Hepatic stellate cell (primary cell): ENCODE data around the gene SLC9A7.

Source experiments
- DNase-seq: peaks from one replicate; pipeline ENCODE4 v3.0.0; 2011; ENCODE audit warnings: low spot score

SLC9A7 gene

GRCh38 chrX:46602468-46603102 is 156.3 kb downstream of the SLC9A7 start:
- DNase-seq = no peak

GRCh38 chrX:46601283-46601682 is 157.6 kb downstream of the SLC9A7 start:
- DNase-seq = no peak

GRCh38 chrX:46599051-46599560 is 159.8 kb downstream of the SLC9A7 start:
- no peak for DNase-seq

- no peak for DNase-seq
Observed at GRCh38 chrX:46597771-46598170, 161.1 kb downstream of the SLC9A7 start.

- DNase-seq = no peak
Observed at GRCh38 chrX:46597208-46597607, 161.7 kb downstream of the SLC9A7 start.

GRCh38 chrX:46595084-46595483 is 163.8 kb downstream of the SLC9A7 start:
- DNase-seq = no peak

GRCh38 chrX:46589977-46590723 is 168.8 kb downstream of the SLC9A7 start:
- no peak for DNase-seq

DNA sequence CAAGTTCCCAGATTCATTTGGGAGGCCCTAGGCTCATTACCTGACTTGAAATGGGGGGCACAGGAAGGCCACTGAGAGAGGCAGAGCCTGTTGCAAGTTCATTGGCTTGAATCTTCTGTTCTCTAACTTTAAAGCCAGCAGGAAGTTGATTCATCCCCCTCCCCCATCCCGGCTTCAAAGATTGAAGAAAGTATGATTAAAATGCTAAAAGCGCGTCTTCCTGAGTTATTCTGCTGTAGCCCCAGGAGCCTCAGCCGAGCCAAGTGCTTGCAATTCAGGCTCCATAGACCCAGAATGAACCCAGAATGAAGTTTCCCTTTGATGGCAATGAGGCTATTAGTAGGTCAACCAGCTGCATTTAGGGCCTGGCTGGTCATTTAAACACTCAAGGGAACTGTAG is 170.7 kb downstream of the SLC9A7 start:
- DNase-seq = no peak

GRCh38 chrX:46587753-46588171 is 171.2 kb downstream of the SLC9A7 start:
- DNase-seq = no peak

- DNase-seq = no peak
Observed at GRCh38 chrX:46587158-46587557, 171.8 kb downstream of the SLC9A7 start.

- DNase-seq = no peak
Observed at GRCh38 chrX:46584736-46585135, 174.2 kb downstream of the SLC9A7 start.

- DNase-seq = peak; percentile 45
Observed at GRCh38 chrX:46582966-46583365, 176.0 kb downstream of the SLC9A7 start.

DNA sequence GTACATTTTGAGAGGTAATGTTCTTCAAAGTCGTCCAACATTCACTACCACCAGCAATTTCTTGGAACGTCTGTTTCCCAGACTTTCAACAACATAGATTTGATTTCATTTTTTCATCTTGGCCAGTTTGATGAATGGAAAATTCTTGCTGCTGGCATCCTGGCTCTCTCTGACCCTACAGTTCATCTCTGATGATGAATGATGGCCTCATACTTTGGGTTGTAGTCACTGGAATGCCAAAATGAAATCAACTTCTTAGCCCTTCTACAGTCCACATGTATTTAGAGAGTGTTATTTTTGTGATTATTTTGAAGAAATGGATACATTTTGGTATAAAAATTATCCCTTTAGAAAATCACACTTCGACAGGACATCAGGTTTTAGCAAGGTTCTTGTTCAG is 176.6 kb downstream of the SLC9A7 start:
- DNase-seq = peak; percentile 32

DNA sequence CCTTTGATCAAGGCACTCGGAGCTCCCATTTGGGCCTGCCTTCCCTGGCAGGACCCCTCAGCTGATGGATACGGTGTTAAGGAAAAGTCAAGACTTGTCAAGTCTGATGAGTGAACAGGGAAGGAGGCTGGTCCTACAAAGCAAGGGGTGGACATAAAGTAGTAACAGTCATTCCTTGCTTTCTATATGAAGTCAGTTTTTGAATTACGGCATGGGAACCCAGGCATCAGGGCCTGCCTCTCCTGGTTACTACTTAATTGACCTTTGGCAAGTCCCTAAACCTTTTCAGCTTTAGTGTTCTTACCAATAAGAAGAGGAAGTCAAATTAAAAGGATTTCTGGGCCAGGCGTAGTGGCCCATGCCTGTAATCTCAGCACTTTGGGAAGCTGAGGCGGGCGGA is 178.3 kb downstream of the SLC9A7 start:
- no peak for DNase-seq

DNA sequence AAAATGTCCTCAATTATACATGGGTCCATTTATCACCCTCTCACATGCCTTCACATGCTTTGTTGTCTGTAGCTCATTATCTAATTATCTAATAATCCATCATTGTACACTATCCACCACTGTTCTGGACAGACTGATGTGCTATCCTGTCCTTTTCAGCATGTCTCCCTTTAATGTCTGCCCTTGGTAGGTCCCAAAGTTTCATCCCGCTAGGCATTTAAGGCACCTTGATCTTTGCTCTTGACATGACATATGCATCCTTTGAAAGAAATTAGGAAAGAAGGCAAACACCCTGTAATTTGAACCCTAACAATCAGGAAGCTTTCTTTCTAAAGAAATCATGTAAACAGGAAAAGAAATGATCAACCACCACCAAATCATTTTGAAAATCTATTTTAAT is 179.7 kb downstream of the SLC9A7 start:
- DNase-seq = no peak

DNA sequence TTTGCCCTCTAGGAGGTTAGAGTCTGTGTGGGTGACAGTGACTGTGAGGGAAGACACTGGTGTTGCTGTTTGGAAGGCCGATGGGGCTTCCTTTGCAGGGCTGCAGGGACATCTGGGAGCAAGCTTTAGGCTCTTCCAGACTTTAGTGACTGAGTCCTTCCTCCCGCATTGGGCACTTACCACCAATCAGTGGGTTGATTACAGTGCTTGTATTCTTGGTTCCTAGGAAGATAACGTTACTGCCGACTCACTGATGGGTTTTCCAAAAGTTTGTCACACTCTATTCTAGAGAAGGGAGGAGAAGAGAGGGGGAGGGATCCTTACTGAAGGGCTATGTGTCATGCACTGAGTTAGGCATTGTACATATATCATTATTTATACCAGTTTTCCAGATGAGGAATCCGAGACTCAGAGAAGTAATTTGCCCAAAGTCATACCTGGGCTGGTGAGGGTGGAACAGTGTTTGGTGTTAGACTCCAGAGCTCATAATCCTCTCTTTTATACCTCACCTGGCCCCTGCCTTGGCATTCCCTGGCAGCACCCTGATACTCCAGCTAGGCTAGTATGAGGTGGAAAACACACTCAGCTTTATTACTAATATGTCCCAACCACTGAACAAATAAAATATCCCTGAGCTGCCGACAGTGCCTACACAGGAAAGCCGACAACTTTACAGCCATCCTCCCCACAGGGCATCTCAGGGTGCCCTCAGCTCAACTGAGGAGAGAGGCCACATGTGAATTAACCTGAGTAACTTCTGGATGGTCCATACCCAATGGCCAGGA is 181.5 kb downstream of the SLC9A7 start:
- peak; percentile 44 for DNase-seq

- no peak for DNase-seq
Observed at GRCh38 chrX:46576458-46576857, 182.5 kb downstream of the SLC9A7 start.

DNA sequence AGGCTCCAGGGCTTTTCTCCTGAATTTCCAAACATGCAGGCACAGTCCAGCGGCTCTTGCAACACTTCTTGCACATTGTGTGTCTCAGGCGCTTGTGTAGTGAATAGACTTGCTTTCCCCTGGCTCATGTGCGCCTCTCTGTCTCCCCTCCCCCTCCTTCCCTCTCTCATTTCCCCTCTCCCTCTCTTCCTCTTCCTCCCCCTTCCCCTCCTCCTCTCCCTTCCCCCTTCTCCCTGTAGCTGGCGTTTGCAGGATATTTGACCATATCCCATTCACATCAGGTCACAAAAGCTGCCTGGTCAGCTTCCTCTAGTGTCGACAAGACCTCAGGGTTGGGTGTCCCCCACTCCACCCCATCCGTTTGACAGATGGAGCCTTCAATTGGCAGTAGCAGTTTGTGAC is 182.9 kb downstream of the SLC9A7 start:
- no peak for DNase-seq

DNA sequence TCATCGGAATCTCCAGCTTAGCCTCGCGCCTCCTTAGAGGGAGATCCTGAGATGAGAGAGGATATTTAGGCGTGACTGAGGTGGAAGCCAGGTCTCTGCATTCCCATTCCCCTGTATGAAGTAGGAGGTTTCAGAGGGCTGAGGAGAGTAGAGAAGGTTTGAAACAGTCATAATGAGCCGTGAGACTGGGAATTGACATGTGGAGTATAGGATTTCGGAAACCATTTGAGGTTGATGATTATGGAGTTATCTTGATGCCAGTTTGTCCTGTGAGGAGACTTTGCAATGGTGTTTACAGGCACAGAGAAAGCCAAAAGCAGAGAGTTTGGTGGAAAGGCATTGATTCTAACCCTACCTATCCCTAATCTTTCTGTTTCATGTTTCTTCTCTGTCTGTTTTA is 183.3 kb downstream of the SLC9A7 start:
- no peak for DNase-seq

GRCh38 chrX:46574774-46575381 is 184.0 kb downstream of the SLC9A7 start:
- DNase-seq = no peak

- peak; percentile 27 for DNase-seq
Observed at GRCh38 chrX:46573892-46574773, 184.8 kb downstream of the SLC9A7 start.
